ENCODE results near the gene NUBP2.

NUBP2 gene

DNA sequence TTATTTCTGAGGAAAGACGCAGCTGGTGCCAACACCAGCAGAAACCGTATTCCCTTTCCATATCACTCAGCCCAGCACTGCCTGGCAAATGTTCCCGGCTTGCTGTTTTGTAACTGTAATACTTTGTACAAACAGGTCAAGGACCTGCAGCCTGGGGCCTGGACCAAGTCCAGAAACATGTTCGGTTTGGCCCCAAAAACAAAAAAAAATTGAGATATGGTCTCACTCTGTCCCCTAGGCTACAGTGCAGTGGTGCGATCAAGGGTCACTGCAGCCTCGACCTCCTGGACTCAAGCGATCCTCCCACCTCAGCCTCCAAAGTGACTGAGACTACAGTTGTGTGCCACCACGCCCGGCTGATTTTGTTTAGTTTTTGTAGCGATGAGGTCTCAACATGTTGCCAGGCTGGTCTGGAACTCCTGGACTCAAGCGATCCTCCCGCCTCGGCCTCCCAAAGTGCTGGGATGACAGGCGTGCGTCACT is 42.7 kb downstream of the NUBP2 start:
- Histone ChIP-seq H3K9me3 (ENCODE audit: severe bottlenecking) (no peaks in the 10 kb centered on the region), H3K4me3 (ENCODE audit: low read depth, low read length) (peak overlapping the region; percentile 47; the same call in 1 of the 2 replicates), H3K27me3 (ENCODE audit: insufficient read depth, low read depth, severe bottlenecking) (no peaks in the 10 kb centered on the region), H3K36me3 (peaks cover 36% of the 10 kb centered on the region), H3K27ac (no peak overlapping the region)
- DNase-seq: no peak
- TF ChIP-seq, protein P1, sequence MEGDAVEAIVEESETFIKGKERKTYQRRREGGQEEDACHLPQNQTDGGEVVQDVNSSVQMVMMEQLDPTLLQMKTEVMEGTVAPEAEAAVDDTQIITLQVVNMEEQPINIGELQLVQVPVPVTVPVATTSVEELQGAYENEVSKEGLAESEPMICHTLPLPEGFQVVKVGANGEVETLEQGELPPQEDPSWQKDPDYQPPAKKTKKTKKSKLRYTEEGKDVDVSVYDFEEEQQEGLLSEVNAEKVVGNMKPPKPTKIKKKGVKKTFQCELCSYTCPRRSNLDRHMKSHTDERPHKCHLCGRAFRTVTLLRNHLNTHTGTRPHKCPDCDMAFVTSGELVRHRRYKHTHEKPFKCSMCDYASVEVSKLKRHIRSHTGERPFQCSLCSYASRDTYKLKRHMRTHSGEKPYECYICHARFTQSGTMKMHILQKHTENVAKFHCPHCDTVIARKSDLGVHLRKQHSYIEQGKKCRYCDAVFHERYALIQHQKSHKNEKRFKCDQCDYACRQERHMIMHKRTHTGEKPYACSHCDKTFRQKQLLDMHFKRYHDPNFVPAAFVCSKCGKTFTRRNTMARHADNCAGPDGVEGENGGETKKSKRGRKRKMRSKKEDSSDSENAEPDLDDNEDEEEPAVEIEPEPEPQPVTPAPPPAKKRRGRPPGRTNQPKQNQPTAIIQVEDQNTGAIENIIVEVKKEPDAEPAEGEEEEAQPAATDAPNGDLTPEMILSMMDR (IDR thresholded peaks at IDR 0.05; ENCODE audit: low read depth, low read length): no peak

DNA sequence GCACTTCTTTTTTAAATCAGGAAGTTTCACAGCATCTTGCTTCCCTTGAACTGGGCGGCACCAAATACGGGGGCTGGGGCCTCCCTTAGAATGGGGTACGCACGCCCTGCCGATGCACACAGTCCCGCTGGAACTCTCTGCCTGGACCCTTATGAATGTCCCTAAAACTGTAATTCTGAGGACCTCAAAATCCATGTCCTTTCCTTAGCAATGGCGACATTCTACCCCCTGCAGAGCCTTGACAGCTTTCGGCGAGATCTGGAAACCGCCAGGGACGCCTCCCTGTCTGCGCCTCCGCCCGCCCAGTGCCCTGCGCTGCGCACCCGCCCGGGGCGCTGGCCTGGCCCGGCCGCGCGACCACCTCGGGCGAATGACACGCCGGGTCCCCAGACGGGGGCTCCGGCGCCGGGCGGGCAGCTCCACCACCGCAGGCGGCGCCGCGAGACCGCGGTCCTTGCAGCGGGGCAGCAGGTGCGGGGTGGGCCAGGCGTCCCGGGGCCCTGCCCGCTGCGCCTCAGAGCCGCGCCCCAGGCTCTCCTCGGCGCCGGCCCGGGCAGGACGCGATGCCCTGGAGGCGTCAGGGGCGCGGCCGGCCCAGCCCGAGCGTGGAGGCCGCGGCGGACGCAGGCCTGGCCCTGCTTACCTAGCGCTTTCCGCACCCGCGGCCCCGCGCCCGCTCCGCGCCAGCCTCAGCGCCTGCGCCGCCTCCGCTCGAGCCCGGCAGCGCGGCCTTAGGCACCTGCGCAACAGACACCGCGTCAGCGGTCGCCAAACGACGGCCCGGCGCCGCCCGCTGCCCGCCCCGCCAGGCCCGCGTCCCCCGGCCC is 43.3 kb downstream of the NUBP2 start:
- Histone ChIP-seq H3K27me3 (ENCODE audit: insufficient read depth, low read depth, severe bottlenecking) (no peaks in the 10 kb centered on the region), H3K9me3 (ENCODE audit: severe bottlenecking) (no peaks in the 10 kb centered on the region), H3K36me3 (peaks cover 33% of the 10 kb centered on the region), H3K4me3 (ENCODE audit: low read depth, low read length) (peak overlapping the region; percentile 92), H3K27ac (peak overlapping the region; percentile 31; the same call in 1 of the 2 replicates)
- TF ChIP-seq, protein P1 (IDR thresholded peaks at IDR 0.05; ENCODE audit: low read depth, low read length): no peak
- peak; percentile 18 for DNase-seq

DNA sequence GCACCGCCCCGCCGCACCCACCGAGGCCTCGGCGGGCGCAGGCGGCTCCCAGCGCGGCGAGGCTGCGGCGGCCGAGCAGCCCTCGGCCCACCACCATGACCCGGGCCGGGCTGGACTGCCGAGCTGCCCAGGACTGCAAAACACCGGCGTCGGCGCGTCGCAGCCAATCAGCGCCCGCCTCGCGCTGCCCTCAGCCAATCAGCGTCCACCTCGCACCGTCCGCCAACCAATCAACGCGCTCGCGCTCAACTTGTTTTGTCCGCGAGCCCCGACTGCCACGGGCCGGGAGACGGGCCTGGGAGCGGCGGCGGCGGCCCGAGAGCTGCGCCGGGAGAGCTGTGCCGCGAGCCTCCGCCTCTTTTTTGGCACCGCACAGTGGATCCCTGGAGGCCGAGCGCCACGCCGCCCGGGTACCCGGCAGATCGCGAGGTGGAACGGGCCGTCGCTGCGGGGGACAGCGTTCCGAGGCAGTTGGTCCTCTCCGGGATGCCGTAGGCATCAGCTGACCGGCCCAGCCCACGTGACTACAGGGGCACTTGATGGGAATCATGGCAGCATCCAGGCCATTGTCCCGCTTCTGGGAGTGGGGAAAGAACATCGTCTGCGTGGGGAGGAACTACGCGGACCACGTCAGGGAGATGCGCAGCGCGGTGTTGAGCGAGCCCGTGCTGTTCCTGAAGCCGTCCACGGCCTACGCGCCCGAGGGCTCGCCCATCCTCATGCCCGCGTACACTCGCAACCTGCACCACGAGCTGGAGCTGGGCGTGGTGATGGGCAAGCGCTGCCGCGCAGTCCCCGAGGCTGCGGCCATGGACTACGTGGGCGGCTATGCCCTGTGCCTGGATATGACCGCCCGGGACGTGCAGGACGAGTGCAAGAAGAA is 44.2 kb downstream of the NUBP2 start, which contains the start of the genes FAHD1 and HAGH:
Gene FAHD1, plus strand, starts transcription at position 516 of the 883 bp plus-strand sequence. Its CDS starts 33 bp downstream, at position 549.
Gene HAGH, minus strand, starts transcription at position 135 of the 883 bp plus-strand sequence. Its CDS starts 38 bp downstream, at position 97.
- peaks cover 29% of the 10 kb centered on the region for H3K36me3 ChIP-seq
- H3K27me3 ChIP-seq (ENCODE audit: insufficient read depth, low read depth, severe bottlenecking): no peaks in the 10 kb centered on the region
- TF ChIP-seq, protein P1 (IDR thresholded peaks at IDR 0.05; ENCODE audit: low read depth, low read length): no peak
- H3K9me3 ChIP-seq (ENCODE audit: severe bottlenecking): no peaks in the 10 kb centered on the region
- DNase-seq: peak; percentile 92
- peak within 1 kb of the TSS; percentile 92 for H3K4me3 ChIP-seq (ENCODE audit: low read depth, low read length)
- H3K27ac ChIP-seq: peak within 1 kb of the TSS; percentile 95

DNA sequence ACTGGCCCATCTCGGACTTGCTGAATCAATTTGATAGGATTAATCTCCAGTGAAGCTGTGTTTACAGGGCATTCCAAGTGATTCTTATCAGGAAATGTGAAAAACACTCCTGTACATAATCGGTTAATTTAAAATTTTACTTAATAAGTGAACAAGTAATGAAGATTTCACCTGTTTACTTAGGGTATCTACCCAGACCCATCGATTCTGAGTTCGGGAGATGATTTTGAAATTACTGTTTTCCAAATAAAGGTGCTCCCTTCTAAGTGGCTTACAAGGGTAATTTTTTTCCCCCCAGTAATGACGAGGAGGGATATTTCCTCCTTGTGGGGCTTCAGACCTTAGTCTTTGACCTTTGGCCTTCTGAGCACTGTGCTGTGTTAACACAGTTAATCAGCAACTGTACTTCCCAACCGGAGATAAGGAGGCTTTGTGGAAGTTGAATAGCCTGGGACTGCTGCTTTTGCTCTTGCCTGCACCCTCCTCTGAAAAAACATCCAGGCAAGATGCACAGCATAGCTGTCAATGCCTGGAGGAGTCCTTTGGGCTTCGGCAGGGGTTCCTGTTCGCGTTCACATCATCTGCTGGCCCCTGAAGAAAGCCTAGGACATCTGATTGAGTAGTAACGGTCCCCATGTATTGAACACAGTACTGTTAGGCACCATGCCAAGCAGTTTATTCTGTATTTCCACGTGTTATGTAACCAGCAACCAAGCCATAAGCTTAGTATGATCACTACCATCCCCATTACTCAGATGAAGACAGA is 46.1 kb downstream of the NUBP2 start:
- Histone ChIP-seq H3K27ac (no peak overlapping the region), H3K9me3 (ENCODE audit: severe bottlenecking) (no peaks in the 10 kb centered on the region), H3K36me3 (peaks cover 20% of the 10 kb centered on the region), H3K4me3 (ENCODE audit: low read depth, low read length) (no peak overlapping the region), H3K27me3 (ENCODE audit: insufficient read depth, low read depth, severe bottlenecking) (no peaks in the 10 kb centered on the region)
- TF ChIP-seq, protein P1 (IDR thresholded peaks at IDR 0.05; ENCODE audit: low read depth, low read length): no peak
- DNase-seq: no peak

DNA sequence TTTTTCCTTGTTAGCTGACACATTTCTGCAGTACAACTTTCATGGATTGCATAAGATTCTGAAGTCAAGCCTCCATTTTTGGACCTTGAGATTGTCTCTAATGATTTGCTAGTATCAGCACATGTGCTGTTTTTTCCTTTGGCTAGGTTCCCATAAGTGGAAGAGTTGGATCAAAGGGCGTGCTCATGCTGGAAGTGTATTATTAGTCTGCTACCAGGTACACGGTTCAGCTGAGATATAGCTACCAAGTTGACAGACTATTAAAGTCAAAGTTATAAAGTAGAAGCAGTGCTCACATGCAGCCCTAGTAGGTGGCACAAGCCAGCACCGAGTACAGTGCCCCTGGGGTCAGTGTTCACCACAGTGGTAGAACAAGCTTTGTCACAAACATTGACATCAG is 47.5 kb downstream of the NUBP2 start:
- TF ChIP-seq, protein P1 (IDR thresholded peaks at IDR 0.05; ENCODE audit: low read depth, low read length): no peak
- no peaks in the 10 kb centered on the region for H3K27me3 ChIP-seq (ENCODE audit: insufficient read depth, low read depth, severe bottlenecking)
- no peak for DNase-seq
- no peak overlapping the region for H3K4me3 ChIP-seq (ENCODE audit: low read depth, low read length)
- no peaks in the 10 kb centered on the region for H3K9me3 ChIP-seq (ENCODE audit: severe bottlenecking)
- H3K36me3 ChIP-seq: peaks cover 20% of the 10 kb centered on the region
- H3K27ac ChIP-seq: no peak overlapping the region
